Activated CD4-positive, alpha-beta T cell treated with anti-CD3 and anti-CD28 coated beads, Interleukin-2, amount 50 U/mL, for 48 hours (primary cell): ENCODE measurements around the gene OR4K13.

Source experiments
- DNase-seq, 2 experiments: peaks; one replicate each; pipeline ENCODE4 v3.0.0-alpha.2; 2020

The OR4K13 gene

GRCh38 chr14:20035938-20036337 lies at the start of gene OR4K13:
TSS of gene OR4K13 (minus strand) at chr14:20036038. CDS start at chr14:20034758, 1,280 bp downstream.
- no peak for DNase-seq

GRCh38 chr14:20059745-20060144 lies 23.9 kb upstream of the OR4K13 start, which contains the start of gene OR4L1:
TSS of gene OR4L1 (plus strand) at chr14:20060045. CDS start at chr14:20060045, 0 bp downstream.
- no peak for DNase-seq

- no peak for DNase-seq
Measured at GRCh38 chr14:20048202-20048601, 12.4 kb upstream of the OR4K13 start.

- no peak for DNase-seq
Measured at GRCh38 chr14:20044243-20044642, 8.4 kb upstream of the OR4K13 start.

GRCh38 chr14:20035449-20035848 lies 389 bp downstream of the OR4K13 start:
- DNase-seq = no peak

GRCh38 chr14:20031058-20031457 lies 4.8 kb downstream of the OR4K13 start:
- no peak for DNase-seq

- DNase-seq = no peak
Measured at GRCh38 chr14:20019257-20019865, 16.5 kb downstream of the OR4K13 start, which contains the start of gene OR4K14. TSS of gene OR4K14 (minus strand) at chr14:20019307. CDS start at chr14:20015193, 4,114 bp downstream.

- no peak for DNase-seq
Measured at GRCh38 chr14:20008156-20008555, 27.7 kb downstream of the OR4K13 start.

GRCh38 chr14:20002319-20002718 lies 33.5 kb downstream of the OR4K13 start:
- no peak for DNase-seq

- DNase-seq = no peak
Measured at GRCh38 chr14:20001863-20002262, 34.0 kb downstream of the OR4K13 start, which contains the start of gene OR4Q2. TSS of gene OR4Q2 (plus strand) at chr14:20002163.

- DNase-seq = no peak
Measured at GRCh38 chr14:19993438-19993837, 42.4 kb downstream of the OR4K13 start.
